Parathyroid adenoma (tissue), 2 donors: ENCODE data around the gene REEP5.
"Not testable (repeated sequence)": the region's sequence is repeated elsewhere in the genome, so short reads cannot be mapped to it uniquely, and the experiment has no call there.

Source experiments
- H2AFZ ChIP-seq: fragments of 300-600 bp; sonication (generic); one replicate; pipeline ENCODE4 v1.7.0; 2017; ENCODE audit warnings: antibody characterized with exemption, mild to moderate bottlenecking
- H3K27ac ChIP-seq: fragments of 300-600 bp; sonication (generic); one replicate; pipeline ENCODE4 v1.7.0; 2017
- H3K27me3 ChIP-seq: fragments of 300-600 bp; sonication (generic); one replicate; pipeline ENCODE4 v1.7.0; 2017; ENCODE audit warnings: low read length; ENCODE audit not compliant: control insufficient read depth, insufficient read depth
- H3K36me3 ChIP-seq: fragments of 300-600 bp; sonication (generic); one replicate; pipeline ENCODE4 v1.7.0; 2017; ENCODE audit warnings: low read length; ENCODE audit not compliant: control insufficient read depth, insufficient read depth
- H3K4me1 ChIP-seq: fragments of 300-600 bp; sonication (generic); one replicate; pipeline ENCODE4 v1.7.0; 2017; ENCODE audit warnings: control low read depth
- H3K4me2 ChIP-seq: fragments of 300-600 bp; sonication (generic); one replicate; pipeline ENCODE4 v1.7.0; 2017; ENCODE audit warnings: low read length
- H3K4me3 ChIP-seq: fragments of 300-600 bp; sonication (generic); one replicate; pipeline ENCODE4 v1.7.0; 2017; ENCODE audit warnings: low read depth, low read length
- H3K79me2 ChIP-seq: fragments of 300-600 bp; sonication (generic); one replicate; pipeline ENCODE4 v1.7.0; 2017; ENCODE audit warnings: control low read depth
- H3K9ac ChIP-seq: fragments of 300-600 bp; sonication (generic); one replicate; pipeline ENCODE4 v1.7.0; 2017; ENCODE audit warnings: mild to moderate bottlenecking
- H3K9me3 ChIP-seq: fragments of 300-600 bp; sonication (generic); one replicate; pipeline ENCODE4 v1.7.0; 2017; ENCODE audit warnings: low read length; ENCODE audit not compliant: control insufficient read depth
- TF ChIP-seq, protein P1 (sequence below): fragments of 300-600 bp; sonication (generic); IDR thresholded peaks from one replicate; pipeline ENCODE4 v1.7.0; 2017; ENCODE audit warnings: antibody characterized with exemption, mild to moderate bottlenecking
- donor health status: primary hyperparathyroidism.

The REEP5 gene

DNA sequence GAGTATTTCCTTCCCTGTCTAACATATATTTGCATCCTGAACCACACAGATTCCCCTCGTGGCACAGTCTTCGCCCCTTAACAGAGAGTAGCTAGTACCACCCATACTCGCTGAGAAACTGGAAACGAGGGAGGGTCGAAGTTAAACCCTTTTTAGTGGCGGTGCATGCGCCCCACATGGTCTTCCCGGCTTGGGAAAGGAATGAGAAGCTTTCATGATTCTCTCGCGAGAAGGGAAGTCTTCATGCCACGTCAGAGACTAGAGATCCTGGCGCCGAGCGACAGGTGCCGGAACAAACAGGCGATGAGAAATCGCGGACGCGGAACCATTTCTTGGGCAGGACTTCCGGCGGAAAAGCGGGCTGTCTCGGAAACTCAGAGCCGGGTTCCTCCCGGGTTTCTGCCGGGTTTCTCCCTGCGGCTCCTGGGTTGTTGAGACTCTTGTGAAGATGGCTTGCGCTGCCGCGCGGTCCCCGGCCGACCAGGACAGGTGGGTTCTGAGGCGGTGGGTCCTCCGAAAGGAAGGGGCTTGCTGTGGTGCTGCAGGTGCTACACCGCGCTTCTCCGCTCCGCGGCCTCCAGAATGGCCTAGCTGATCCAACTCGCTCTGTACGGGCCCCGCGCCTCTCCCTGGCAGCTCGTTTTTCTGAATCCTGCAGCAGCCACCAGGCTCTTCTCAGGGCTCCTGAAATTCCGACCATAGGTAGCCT is 60.9 kb downstream of the REEP5 start, which contains the start of gene SRP19:
Gene SRP19 (plus strand): TSS at position 359 of the 709 bp plus-strand sequence. CDS start 90 bp downstream, at position 449.
- no peaks in the 10 kb centered on the region for H3K27me3 ChIP-seq
- H3K9ac ChIP-seq = peak within 1 kb of the TSS; percentile 56
- peak within 1 kb of the TSS; percentile 71 for H3K27ac ChIP-seq
- no peaks in the 10 kb centered on the region for H3K9me3 ChIP-seq
- TF ChIP-seq, protein P1, sequence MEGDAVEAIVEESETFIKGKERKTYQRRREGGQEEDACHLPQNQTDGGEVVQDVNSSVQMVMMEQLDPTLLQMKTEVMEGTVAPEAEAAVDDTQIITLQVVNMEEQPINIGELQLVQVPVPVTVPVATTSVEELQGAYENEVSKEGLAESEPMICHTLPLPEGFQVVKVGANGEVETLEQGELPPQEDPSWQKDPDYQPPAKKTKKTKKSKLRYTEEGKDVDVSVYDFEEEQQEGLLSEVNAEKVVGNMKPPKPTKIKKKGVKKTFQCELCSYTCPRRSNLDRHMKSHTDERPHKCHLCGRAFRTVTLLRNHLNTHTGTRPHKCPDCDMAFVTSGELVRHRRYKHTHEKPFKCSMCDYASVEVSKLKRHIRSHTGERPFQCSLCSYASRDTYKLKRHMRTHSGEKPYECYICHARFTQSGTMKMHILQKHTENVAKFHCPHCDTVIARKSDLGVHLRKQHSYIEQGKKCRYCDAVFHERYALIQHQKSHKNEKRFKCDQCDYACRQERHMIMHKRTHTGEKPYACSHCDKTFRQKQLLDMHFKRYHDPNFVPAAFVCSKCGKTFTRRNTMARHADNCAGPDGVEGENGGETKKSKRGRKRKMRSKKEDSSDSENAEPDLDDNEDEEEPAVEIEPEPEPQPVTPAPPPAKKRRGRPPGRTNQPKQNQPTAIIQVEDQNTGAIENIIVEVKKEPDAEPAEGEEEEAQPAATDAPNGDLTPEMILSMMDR = no peak
- H3K79me2 ChIP-seq = peaks cover 11% of the 10 kb centered on the region
- peak within 1 kb of the TSS; percentile 97 for H2AFZ ChIP-seq
- no peaks in the 10 kb centered on the region for H3K36me3 ChIP-seq
- peak within 1 kb of the TSS; percentile 80 for H3K4me2 ChIP-seq
- peaks cover 3% of the 10 kb centered on the region for H3K4me1 ChIP-seq
- H3K4me3 ChIP-seq = peak within 1 kb of the TSS; percentile 72

DNA sequence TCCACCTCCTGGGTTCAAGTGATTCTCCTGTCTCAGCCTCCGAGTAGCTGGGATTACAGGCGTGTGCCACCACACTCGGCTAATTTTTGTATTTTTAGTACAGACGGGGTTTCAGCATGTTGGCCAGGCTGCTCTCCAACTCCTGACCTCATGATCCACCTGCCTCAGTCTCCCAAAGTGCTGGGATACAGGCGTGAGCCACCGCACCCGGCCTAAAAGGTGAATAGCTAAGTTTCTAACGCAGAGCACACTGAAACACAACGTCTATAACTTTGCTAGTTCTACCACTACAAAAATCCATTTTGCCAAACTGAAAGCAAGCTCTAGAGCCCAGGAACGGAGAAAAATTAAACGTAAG is 61.5 kb downstream of the REEP5 start:
- H3K9me3 ChIP-seq, H3K36me3 ChIP-seq, H3K9ac ChIP-seq, H3K4me1 ChIP-seq, H3K27me3 ChIP-seq: not testable (repeated sequence)
- Histone ChIP-seq H2AFZ (peak overlapping the region; percentile 97), H3K4me3 (peak overlapping the region; percentile 72), H3K4me2 (peak overlapping the region; percentile 56), H3K27ac (peak overlapping the region; percentile 71), H3K79me2 (peaks cover 11% of the 10 kb centered on the region)

DNA sequence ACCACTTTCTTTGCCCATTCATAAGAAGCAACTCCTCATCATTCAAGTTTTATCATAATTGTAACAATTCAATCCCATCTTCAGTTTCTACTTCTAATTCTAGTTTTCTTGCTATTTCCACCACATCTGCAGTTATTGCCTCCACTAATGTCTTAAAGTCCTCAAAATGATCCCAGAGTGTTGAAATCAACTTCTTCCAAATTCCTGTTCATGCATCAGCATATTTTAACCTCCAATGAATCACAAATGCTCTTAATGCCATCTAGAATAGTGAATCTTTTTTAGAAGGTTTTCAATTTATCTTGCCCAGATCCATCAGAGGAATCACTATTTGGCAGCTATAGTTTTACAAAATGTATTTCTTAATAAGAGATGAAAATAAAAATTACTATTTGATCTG is 64.2 kb downstream of the REEP5 start:
- Histone ChIP-seq H3K9ac (no peak overlapping the region), H3K4me3 (no peak overlapping the region), H3K36me3 (no peaks in the 10 kb centered on the region), H3K4me1 (peaks cover 3% of the 10 kb centered on the region), H3K9me3 (no peaks in the 10 kb centered on the region), H3K27ac (no peak overlapping the region), H3K27me3 (no peaks in the 10 kb centered on the region), H3K4me2 (no peak overlapping the region), H2AFZ (no peak overlapping the region), H3K79me2 (peaks cover 8% of the 10 kb centered on the region)
- TF ChIP-seq, protein P1 = no peak

DNA sequence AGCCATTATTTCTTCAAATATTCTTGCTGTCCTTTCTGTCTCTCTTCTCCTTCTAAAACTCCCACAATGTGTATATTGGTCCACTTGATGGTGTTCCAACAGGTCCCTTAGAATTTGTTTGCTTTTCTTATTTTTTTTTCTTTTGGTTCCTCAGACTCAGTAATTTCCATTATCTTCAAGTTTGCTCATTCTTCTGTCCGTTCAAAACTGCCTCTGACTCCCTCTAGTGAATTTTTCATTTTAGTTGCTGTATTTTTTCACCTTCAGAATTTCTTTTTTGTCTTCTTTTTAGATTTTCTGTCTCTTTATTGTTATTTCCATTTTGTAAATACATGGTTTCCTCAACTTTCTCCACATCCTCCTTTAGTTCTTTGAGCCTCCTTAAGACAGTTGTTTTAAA is 67.4 kb downstream of the REEP5 start:
- no peaks in the 10 kb centered on the region for H3K36me3 ChIP-seq
- no peak overlapping the region for H2AFZ ChIP-seq
- H3K4me3 ChIP-seq = no peak overlapping the region
- H3K27me3 ChIP-seq = no peaks in the 10 kb centered on the region
- H3K9ac ChIP-seq = no peak overlapping the region
- no peak overlapping the region for H3K27ac ChIP-seq
- no peak overlapping the region for H3K4me2 ChIP-seq
- TF ChIP-seq, protein P1 = no peak
- H3K9me3 ChIP-seq = no peaks in the 10 kb centered on the region
- H3K79me2 ChIP-seq = no peaks in the 10 kb centered on the region
- no peaks in the 10 kb centered on the region for H3K4me1 ChIP-seq

DNA sequence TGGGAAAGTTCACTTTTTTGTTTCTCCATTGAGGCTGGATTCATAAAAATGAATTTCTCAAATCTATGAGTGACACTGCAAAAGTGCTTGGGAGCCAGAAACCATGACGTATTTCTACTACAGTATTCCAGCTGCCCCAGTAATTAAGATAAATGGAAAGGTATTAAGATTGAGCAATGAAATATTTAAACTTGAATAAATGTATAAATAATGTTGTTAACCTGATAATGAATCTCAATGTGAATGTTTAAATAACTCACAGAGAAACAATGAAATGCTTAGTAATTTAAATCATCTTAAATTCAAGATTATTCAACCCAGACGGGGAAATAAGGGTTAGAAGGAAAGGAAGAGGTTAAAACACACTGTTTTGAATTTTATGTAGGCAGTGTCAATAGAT is 72.1 kb downstream of the REEP5 start:
- TF ChIP-seq, protein P1 = no peak
- no peaks in the 10 kb centered on the region for H3K27me3 ChIP-seq
- no peak overlapping the region for H3K4me2 ChIP-seq
- H3K9me3 ChIP-seq = no peaks in the 10 kb centered on the region
- H3K79me2 ChIP-seq = no peaks in the 10 kb centered on the region
- no peak overlapping the region for H2AFZ ChIP-seq
- no peaks in the 10 kb centered on the region for H3K4me1 ChIP-seq
- H3K4me3 ChIP-seq = no peak overlapping the region
- no peak overlapping the region for H3K27ac ChIP-seq
- H3K9ac ChIP-seq = no peak overlapping the region
- H3K36me3 ChIP-seq = no peaks in the 10 kb centered on the region
